Thoracic aorta (tissue), 2 donors: ENCODE data around the gene NECTIN1. TPM values are rescaled to one million over a fixed set of nuclear protein-coding genes. Genes with fewer than 3 reads are reported as not detected.

Experiments
- ATAC-seq: fragments of 150-250 bp; one replicate; pipeline ENCODE4 v1.8.0; 2017; ENCODE audit warnings: low read depth; ENCODE audit not compliant: insufficient number of reproducible peaks, low FRiP score
- DNase-seq: peaks from one replicate; pipeline ENCODE4 v3.0.0-alpha.2; 2020; ENCODE audit warnings: low spot score
- H3K27ac ChIP-seq, 2 donors: fragments of 200-600 bp; sonication (generic); 1 replicate in 1 of 2; 2 replicates in 1 of 2; pipeline ENCODE4 v1.5.1; 2016; ENCODE audit warnings: mild to moderate bottlenecking in 2 of 2, moderate library complexity in 2 of 2
- H3K27me3 ChIP-seq: fragments of 200-600 bp; sonication (generic); replicated peaks from 2 replicates; pipeline ENCODE4 v1.6.0; 2016; ENCODE audit warnings: mild to moderate bottlenecking; ENCODE audit not compliant: insufficient read depth
- H3K36me3 ChIP-seq: fragments of 200-600 bp; sonication (generic); one replicate; pipeline ENCODE4 v1.5.1; 2016
- H3K4me1 ChIP-seq, 2 donors: fragments of 200-600 bp; sonication (generic); 1 replicate in 1 of 2; 2 replicates in 1 of 2; pipeline versions ENCODE4 v1.5.1 to v1.6.0; 2016; ENCODE audit warnings: low read depth in 2 of 2, mild to moderate bottlenecking in 1 of 2; ENCODE audit not compliant: control insufficient read depth in 1 of 2
- H3K4me3 ChIP-seq: fragments of 200-600 bp; sonication (generic); 2 replicates; pipeline ENCODE4 v1.5.1; 2016; ENCODE audit warnings: mild to moderate bottlenecking
- H3K9me3 ChIP-seq: fragments of 200-600 bp; sonication (generic); 2 replicates; pipeline ENCODE4 v1.5.1; 2016
- CTCF ChIP-seq: fragments of 200-600 bp; sonication (generic); IDR thresholded peaks from one replicate; pipeline ENCODE4 v1.5.1; 2019; ENCODE audit warnings: antibody characterized with exemption
- total RNA-seq, 2 donors: library from RNA; depleted of rRNA; stranded (reverse); fragments of >200 nt; gene quantifications; one replicate each; pipeline versions ENCODE4 v1.1.0 to v1.2.3, GENCODE V29; 2016

The NECTIN1 gene
- total RNA-seq, 2 donors from 2014 or later: 4.2 to 4.4 TPM

GRCh38 chr11:119626871-119627270 is 102.1 kb downstream of the NECTIN1 start:
- no peak overlapping the region for H3K27ac ChIP-seq
- H3K4me1 ChIP-seq: peaks cover 0 to 8% of the 10 kb centered on the region in 2 donors
- TF ChIP-seq CTCF: no peak
- H3K27me3 ChIP-seq: no peaks in the 10 kb centered on the region
- H3K9me3 ChIP-seq: no peaks in the 10 kb centered on the region
- H3K36me3 ChIP-seq: no peaks in the 10 kb centered on the region
- DNase-seq (no peak), ATAC-seq (no peak)
- no peak overlapping the region for H3K4me3 ChIP-seq

DNA sequence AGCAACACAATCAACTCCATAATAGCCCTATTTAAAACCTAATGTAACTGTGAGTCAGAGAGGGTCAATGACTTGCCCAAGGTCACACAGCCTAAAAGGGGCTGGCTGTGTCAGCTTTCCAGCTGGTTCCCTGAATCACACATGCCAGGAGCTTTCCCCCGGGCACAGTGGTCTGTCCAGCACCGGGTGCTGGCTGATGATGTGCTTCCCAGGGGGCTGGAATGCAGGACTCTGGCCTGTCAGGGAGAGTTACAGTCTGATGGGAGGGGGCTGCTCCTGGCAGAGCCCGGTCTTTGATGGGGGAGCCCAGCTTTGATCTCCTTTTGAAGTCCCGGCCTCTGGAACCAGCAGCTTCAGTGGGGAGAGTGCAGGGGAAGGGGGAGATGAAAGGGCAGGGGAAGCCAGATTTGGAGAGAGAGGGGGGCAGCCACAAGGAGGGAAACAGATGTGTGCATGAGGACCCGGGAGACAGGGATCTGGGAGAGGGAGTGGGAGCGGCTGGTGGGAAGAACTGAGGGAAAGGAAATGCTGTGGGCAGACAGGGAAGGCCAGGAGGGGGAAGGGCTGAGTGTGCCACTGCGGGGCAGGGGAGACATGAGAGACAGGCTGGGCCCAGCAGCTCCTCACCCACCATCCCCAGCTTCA is 102.7 kb downstream of the NECTIN1 start:
- no peak overlapping the region for H3K27ac ChIP-seq
- DNase-seq (no peak), ATAC-seq (no peak)
- no peak for TF ChIP-seq CTCF
- H3K9me3 ChIP-seq: no peaks in the 10 kb centered on the region
- H3K4me1 ChIP-seq: peaks cover 0 to 8% of the 10 kb centered on the region in 2 donors
- no peaks in the 10 kb centered on the region for H3K36me3 ChIP-seq
- no peak overlapping the region for H3K4me3 ChIP-seq
- no peaks in the 10 kb centered on the region for H3K27me3 ChIP-seq

GRCh38 chr11:119625206-119625978 is 103.6 kb downstream of the NECTIN1 start:
- ATAC-seq (no peak), DNase-seq (no peak)
- no peaks in the 10 kb centered on the region for H3K9me3 ChIP-seq
- no peak overlapping the region for H3K4me3 ChIP-seq
- H3K27me3 ChIP-seq: no peaks in the 10 kb centered on the region
- H3K4me1 ChIP-seq: peaks cover 0 to 8% of the 10 kb centered on the region in 2 donors
- no peak overlapping the region for H3K27ac ChIP-seq
- no peak for TF ChIP-seq CTCF
- H3K36me3 ChIP-seq: no peaks in the 10 kb centered on the region

DNA sequence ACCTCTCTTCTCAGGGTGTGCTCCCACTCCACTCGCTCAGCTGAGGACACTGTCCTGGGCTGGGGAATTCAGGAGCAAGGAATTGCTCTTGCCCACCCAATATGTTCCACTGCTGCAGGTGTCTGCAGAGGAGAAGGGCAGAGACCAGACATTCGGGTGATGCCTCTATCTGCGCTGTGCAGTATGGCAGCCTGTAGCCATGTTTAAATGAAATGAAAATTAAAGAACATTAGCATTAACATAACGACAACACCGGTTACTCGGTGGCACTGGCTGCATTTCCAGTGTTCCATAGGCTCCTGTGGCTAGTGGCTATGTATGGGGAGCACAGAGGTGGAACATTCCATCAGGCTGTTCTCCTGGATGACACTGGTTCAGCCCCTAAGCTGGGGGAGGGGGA is 104.4 kb downstream of the NECTIN1 start:
- Histone ChIP-seq H3K9me3 (no peaks in the 10 kb centered on the region), H3K4me1 (peaks cover 0 to 8% of the 10 kb centered on the region in 2 donors), H3K27me3 (no peaks in the 10 kb centered on the region), H3K36me3 (no peaks in the 10 kb centered on the region), H3K4me3 (no peak overlapping the region), H3K27ac (no peak overlapping the region)
- no peak for DNase-seq
- TF ChIP-seq CTCF: no peak
- ATAC-seq: no peak

DNA sequence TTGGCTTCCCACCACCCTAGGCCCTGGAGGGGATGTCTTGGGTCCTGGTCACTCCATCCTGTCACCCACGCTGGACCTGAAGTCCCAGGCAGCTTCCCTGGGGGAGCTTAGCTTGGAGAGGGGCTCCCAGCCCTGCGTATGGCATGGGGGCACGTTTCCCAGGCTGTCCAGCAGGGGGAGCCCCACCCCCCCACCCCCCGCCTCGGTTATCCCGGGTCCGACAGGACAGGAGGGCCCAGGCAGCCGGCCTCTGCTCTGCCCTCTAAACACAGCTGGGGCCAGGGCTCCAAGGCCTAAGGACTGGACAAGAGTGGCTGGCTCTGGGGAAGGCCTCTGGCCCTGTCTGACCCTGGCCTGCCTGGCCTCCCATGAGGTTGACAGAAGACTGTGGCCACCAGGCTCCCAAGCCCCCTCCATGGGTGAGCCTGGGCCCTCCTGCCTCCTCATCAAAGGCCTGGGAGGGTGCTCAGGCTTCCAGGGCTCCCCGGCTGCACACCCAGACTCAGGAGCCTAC is 104.8 kb downstream of the NECTIN1 start:
- H3K27ac ChIP-seq: no peak overlapping the region
- ATAC-seq (no peak), DNase-seq (no peak)
- H3K4me3 ChIP-seq: no peak overlapping the region
- peaks cover 0 to 8% of the 10 kb centered on the region in 2 donors for H3K4me1 ChIP-seq
- H3K9me3 ChIP-seq: no peaks in the 10 kb centered on the region
- peak; percentile 50 for TF ChIP-seq CTCF
- no peaks in the 10 kb centered on the region for H3K27me3 ChIP-seq
- no peaks in the 10 kb centered on the region for H3K36me3 ChIP-seq
